HepG2 (cell line): ENCODE data around the gene CHDH. TPM values are rescaled to one million over a fixed set of nuclear protein-coding genes. Genes with fewer than 3 reads are reported as not detected.

ENCODE experiments used
- CENPT ChIP-seq: sonication (generic); formaldehyde crosslinking; IDR thresholded peaks from 2 replicates; pipeline ENCODE4 v1.8.0; 2022; ENCODE audit warnings: low read depth, mild to moderate bottlenecking, moderate library complexity, missing genetic modification reagents
- GTF2F1 ChIP-seq: fragments of 150-350 bp; IDR thresholded peaks from 2 replicates; pipeline ENCODE4 v1.6.1; 2014; ENCODE audit warnings: low read length
- HNRNPH1 ChIP-seq: fragments of 200-400 bp; formaldehyde crosslinking; optimal IDR thresholded peaks from 2 replicates; pipeline ENCODE3; 2017; ENCODE audit warnings: mild to moderate bottlenecking, low read depth, low read length
- HOXD1 ChIP-seq: sonication (generic); formaldehyde crosslinking; IDR thresholded peaks from 2 replicates; pipeline ENCODE4 v1.5.0; 2020; ENCODE audit warnings: missing genetic modification reagents
- KDM4B ChIP-seq: sonication (generic); formaldehyde crosslinking; IDR thresholded peaks from 2 replicates; pipeline ENCODE4 v1.4.0; 2020; ENCODE audit warnings: missing genetic modification reagents
- KLF11 ChIP-seq: IDR thresholded peaks from 2 replicates; pipeline ENCODE4 v1.6.1; 2016; ENCODE audit warnings: missing compliant biosample characterization
- NFIC ChIP-seq: IDR thresholded peaks from 2 replicates; pipeline ENCODE4 v1.6.1; 2012; ENCODE audit warnings: mild to moderate bottlenecking, low read length, inconsistent platforms
- NPAS2 ChIP-seq: sonication (generic); formaldehyde crosslinking; IDR thresholded peaks from 2 replicates; pipeline ENCODE4 v1.8.0; 2022; ENCODE audit warnings: mild to moderate bottlenecking, missing genetic modification reagents, borderline replicate concordance
- RFX1 ChIP-seq: fragments of 450-650 bp; IDR thresholded peaks from 2 replicates; pipeline ENCODE4 v1.6.1; 2017
- ZC3H13 ChIP-seq: sonication (generic); formaldehyde crosslinking; IDR thresholded peaks from 2 replicates; pipeline ENCODE4 v1.8.1; 2023; ENCODE audit warnings: mild to moderate bottlenecking, missing genetic modification reagents, moderate library complexity
- ZNF331 ChIP-seq: sonication (generic); formaldehyde crosslinking; IDR thresholded peaks from 2 replicates; pipeline ENCODE4 v1.4.0; 2020; ENCODE audit warnings: missing genetic modification reagents
- ZNF562 ChIP-seq: sonication (generic); formaldehyde crosslinking; IDR thresholded peaks from 2 replicates; pipeline ENCODE4 v1.8.0; 2022; ENCODE audit warnings: missing genetic modification reagents, borderline replicate concordance
- ZNF878 ChIP-seq: sonication (generic); formaldehyde crosslinking; IDR thresholded peaks from 2 replicates; pipeline ENCODE4 v1.8.1; 2023; ENCODE audit warnings: mild to moderate bottlenecking, missing genetic modification reagents, moderate library complexity
- ZSCAN22 ChIP-seq: sonication (generic); formaldehyde crosslinking; IDR thresholded peaks from 2 replicates; pipeline ENCODE4 v1.4.0; 2020; ENCODE audit warnings: mild to moderate bottlenecking, missing genetic modification reagents
- polyA plus RNA-seq, 8 experiments: library from polyadenylated mRNA; depleted of rRNA in 3 of 8; stranded (reverse) in 7 of 8; unstranded in 1 of 8; fragments of >200 nt; fragmentation: Illumina TruSeq in 4 of 8; extraction: Trizol in 4 of 8; gene quantifications; 2 replicates each; pipeline versions ENCODE4 v1.2.1 to v1.2.3, GENCODE V29; 2011 to 2016; ENCODE audit warnings: low read depth in 4 of 8, missing spikeins in 1 of 8, mixed read lengths in 1 of 8; ENCODE audit not compliant: insufficient read depth in 1 of 8
- total RNA-seq, 5 experiments: library from RNA; depleted of rRNA; stranded (reverse); fragments of >200 nt; fragmentation: Illumina TruSeq; extraction: Trizol; gene quantifications; 2 replicates each; pipeline ENCODE4 v1.2.3, GENCODE V29; 2016; ENCODE audit warnings: low read depth in 1 of 5
- TF ChIP-seq, protein P1 (sequence below): sonication (generic); formaldehyde crosslinking; IDR thresholded peaks from 2 replicates; pipeline ENCODE4 v1.4.0; 2020; ENCODE audit warnings: missing genetic modification reagents, borderline replicate concordance
- TF ChIP-seq, protein P2 (sequence below): sonication (generic); formaldehyde crosslinking; IDR thresholded peaks from 2 replicates; pipeline ENCODE4 v1.4.0; 2020; ENCODE audit warnings: missing genetic modification reagents
- TF ChIP-seq, protein P3 (sequence below): sonication (generic); formaldehyde crosslinking; conservative IDR thresholded peaks from 2 replicates; pipeline ENCODE4 v1.4.0; 2020; ENCODE audit warnings: missing genetic modification reagents
- TF ChIP-seq, protein P4 (sequence below): sonication (generic); formaldehyde crosslinking; IDR thresholded peaks from 2 replicates; pipeline ENCODE4 v1.8.0; 2022; ENCODE audit warnings: missing genetic modification reagents, mild to moderate bottlenecking, inconsistent platforms, borderline replicate concordance

CHDH gene
- total and polyA plus RNA-seq, 2 of the 13 experiments (the other 11 are each of a cell fraction or from before 2014, with no cell fraction given): 28.1 to 48.9 TPM

DNA sequence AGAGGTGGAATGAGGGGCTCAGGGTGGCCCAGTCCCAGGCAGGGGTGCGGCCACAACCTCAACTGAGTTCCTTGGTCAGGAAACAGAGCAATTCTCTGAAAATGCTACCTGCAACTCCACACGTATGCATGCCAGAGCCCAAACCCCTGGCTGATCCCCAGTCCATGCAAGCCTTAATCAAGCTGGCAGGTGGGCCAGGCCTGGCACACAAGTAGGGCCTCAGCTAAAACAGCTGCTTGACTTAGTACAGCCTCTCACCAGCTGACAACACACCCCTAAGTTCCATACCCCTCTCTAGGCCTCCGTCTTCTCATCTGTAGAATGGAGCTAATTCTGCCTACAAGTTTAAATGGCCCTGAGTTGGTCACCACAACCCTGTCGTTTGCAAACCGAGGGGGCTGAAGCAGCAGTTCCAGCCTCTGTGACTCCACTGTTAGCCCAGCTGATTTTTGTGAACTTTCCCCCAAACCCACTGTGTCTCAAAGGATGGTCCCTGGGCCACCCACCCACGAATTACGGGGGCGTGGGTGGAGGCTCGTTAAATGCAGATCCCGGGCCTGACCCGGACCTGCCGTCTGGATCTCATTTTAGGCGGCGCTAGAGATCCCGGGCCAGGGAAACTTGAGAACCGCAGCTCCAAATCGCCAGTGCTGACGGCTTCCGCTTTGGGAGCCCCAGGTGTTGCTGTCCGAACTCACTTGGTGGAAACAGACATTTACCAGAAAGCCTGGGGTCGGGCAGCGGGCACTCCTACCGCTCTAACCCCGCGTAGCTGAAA, 927 bp downstream of the CHDH start (continued):
- TF ChIP-seq, protein P1, sequence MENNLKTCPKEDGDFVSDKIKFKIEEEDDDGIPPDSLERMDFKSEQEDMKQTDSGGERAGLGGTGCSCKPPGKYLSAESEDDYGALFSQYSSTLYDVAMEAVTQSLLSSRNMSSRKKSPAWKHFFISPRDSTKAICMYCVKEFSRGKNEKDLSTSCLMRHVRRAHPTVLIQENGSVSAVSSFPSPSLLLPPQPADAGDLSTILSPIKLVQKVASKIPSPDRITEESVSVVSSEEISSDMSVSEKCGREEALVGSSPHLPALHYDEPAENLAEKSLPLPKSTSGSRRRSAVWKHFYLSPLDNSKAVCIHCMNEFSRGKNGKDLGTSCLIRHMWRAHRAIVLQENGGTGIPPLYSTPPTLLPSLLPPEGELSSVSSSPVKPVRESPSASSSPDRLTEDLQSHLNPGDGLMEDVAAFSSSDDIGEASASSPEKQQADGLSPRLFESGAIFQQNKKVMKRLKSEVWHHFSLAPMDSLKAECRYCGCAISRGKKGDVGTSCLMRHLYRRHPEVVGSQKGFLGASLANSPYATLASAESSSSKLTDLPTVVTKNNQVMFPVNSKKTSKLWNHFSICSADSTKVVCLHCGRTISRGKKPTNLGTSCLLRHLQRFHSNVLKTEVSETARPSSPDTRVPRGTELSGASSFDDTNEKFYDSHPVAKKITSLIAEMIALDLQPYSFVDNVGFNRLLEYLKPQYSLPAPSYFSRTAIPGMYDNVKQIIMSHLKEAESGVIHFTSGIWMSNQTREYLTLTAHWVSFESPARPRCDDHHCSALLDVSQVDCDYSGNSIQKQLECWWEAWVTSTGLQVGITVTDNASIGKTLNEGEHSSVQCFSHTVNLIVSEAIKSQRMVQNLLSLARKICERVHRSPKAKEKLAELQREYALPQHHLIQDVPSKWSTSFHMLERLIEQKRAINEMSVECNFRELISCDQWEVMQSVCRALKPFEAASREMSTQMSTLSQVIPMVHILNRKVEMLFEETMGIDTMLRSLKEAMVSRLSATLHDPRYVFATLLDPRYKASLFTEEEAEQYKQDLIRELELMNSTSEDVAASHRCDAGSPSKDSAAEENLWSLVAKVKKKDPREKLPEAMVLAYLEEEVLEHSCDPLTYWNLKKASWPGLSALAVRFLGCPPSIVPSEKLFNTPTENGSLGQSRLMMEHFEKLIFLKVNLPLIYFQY (CRISPR knock-in tag): no peak; the same call in 1 of the 2 replicates
- TF ChIP-seq KDM4B (no peak), ZSCAN22 (no peak), GTF2F1 (no peak), ZNF562 (no peak), HOXD1 (CRISPR knock-in tag) (no peak), NPAS2 (CRISPR knock-in tag) (no peak), NFIC (0 out of 2 replicates have a peak, but pooled peaks have one; percentile 7), KLF11 (no peak), ZNF878 (CRISPR knock-in tag) (no peak), ZNF331 (CRISPR knock-in tag) (no peak), RFX1 (no peak), HNRNPH1 (no peak), ZC3H13 (CRISPR knock-in tag) (no peak), CENPT (CRISPR knock-in tag) (no peak)
- TF ChIP-seq, protein P2, sequence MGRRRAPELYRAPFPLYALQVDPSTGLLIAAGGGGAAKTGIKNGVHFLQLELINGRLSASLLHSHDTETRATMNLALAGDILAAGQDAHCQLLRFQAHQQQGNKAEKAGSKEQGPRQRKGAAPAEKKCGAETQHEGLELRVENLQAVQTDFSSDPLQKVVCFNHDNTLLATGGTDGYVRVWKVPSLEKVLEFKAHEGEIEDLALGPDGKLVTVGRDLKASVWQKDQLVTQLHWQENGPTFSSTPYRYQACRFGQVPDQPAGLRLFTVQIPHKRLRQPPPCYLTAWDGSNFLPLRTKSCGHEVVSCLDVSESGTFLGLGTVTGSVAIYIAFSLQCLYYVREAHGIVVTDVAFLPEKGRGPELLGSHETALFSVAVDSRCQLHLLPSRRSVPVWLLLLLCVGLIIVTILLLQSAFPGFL: no peak
- TF ChIP-seq, protein P3, sequence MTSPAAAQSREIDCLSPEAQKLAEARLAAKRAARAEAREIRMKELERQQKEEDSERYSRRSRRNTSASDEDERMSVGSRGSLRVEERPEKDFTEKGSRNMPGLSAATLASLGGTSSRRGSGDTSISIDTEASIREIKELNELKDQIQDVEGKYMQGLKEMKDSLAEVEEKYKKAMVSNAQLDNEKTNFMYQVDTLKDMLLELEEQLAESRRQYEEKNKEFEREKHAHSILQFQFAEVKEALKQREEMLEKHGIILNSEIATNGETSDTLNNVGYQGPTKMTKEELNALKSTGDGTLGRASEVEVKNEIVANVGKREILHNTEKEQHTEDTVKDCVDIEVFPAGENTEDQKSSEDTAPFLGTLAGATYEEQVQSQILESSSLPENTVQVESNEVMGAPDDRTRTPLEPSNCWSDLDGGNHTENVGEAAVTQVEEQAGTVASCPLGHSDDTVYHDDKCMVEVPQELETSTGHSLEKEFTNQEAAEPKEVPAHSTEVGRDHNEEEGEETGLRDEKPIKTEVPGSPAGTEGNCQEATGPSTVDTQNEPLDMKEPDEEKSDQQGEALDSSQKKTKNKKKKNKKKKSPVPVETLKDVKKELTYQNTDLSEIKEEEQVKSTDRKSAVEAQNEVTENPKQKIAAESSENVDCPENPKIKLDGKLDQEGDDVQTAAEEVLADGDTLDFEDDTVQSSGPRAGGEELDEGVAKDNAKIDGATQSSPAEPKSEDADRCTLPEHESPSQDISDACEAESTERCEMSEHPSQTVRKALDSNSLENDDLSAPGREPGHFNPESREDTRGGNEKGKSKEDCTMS (CRISPR knock-in tag): no peak
- TF ChIP-seq, protein P4, sequence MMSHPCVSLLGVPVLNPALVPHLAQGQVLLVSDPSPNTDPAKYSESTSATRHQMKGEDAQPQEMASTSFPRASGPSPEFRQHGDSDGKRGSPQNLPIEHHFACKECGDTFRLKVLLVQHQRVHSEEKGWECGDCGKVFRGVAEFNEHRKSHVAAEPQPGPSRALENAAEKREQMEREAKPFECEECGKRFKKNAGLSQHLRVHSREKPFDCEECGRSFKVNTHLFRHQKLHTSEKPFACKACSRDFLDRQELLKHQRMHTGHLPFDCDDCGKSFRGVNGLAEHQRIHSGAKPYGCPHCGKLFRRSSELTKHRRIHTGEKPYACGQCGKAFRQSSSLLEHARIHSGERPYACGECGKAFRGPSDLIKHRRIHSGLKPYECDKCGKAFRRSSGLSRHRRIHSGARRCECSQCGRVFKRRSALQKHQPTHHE (CRISPR knock-in tag): no peak
